ENCODE measurements around the gene XPA.
"Not testable (repeated sequence)": the region's sequence is repeated elsewhere in the genome, so short reads cannot be mapped to it uniquely, and the experiment has no call there.

The XPA gene

DNA sequence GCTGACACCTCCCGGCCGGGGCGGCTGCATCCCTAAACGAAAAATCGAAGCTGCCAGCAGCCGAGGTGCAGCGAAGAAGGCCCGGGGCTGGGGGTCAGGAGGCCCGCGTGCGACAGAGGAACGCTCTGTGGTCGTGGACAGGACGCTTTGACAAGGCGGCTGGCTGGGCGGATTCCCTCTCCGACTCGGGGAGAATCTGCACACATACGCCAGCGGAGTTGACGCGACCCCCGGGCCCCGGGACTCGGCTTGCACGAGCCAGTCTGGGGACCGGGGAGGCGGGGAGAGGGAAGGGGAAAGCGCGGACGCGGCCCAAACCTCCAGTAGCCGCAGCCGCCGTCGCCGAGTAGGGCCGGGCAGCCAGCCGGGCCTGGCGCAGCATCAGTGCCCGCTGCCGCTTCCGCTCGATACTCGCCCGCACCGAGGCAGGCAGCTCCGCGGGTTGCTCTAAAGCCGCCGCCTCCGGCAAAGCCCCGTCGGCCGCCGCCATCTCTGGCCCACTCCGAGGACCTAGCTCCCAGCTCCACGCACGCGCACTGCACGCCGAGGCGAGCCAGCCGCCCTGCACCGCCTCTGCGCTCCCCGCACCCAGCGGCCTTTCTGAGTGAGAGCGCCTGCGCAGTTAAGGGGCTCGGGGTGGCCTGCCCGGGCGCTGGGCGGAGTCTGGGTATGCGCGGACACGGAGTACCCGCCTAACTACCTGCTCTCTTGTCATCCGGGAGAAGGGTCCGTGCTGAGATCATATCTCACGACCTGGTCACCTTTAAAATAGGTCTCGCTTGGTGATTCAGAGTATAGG is at the start of gene XPA:
TSS of gene XPA (minus strand) at position 538 of the 799 bp plus-strand sequence. CDS start at position 490, 48 bp downstream.
- peak; percentile 97 for DNase-seq (ENCODE audit: low spot score)

DNA sequence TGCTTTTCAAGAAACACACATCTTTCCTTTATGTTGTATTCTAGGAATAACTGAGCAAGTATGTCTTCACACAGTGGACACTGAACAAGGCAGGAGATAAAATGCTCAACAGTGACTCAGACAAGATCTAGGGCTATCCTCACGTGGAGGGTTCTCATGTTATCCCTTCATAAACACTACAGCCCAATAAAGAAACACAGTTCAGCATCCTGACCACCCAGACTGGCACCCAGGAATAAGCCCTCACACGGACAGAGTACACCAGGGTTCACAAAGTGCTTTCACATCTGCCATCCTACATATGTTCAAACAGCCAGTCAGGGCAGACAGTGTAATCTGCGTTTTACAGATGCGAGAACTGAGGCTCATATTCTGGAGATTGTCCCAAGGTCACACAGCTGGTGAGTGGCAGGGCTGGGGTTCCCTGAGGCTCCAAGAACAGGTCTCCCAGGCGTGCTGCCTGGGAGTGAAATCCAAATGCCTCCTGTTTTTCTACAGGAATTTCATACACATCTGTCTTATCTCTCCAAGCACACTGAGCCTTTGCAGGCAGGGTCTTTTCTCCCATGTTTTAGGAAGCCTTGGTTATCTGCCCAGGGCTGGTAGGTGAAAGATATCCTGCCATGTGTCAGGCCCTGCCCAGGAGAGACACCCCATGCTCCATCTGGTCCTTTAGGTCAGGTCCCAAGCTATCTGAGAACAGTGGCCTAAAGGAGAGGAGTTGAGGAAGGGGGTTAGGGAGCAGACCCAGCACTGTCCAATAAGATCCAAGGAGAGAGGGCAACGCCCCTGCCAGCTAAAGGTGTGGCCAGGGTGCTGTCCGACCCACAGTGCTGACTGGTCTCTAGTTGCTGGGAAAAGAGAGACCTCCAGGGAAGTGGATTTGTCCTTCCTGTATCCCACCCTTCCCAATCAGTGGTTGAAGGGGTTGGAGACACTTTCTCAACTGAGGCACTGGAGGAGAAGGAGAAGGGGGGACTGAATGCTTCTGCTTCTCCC is 47.9 kb upstream of the XPA start:
- no peak for DNase-seq (ENCODE audit: low spot score)

DNA sequence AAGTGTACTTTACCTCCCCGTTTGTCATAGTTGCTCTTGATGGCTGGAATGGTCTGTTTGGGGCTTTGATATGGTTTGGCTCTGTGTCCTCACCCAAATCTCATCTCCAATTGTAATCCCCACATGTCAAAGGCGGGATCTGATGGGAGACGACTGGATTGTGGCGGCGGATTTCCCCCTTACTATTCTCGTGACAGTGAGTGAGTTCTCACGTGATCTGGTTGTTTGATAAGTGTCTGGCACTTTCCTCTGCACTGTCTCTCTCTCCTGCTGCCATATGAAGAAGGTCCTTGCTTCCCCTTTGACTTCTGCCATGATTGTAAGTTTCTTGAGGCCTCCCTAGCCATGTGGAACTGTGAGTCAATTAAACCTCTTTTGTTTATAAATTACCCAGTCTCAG is 46.9 kb upstream of the XPA start:
- not testable (repeated sequence) for DNase-seq (ENCODE audit: low spot score)

DNA sequence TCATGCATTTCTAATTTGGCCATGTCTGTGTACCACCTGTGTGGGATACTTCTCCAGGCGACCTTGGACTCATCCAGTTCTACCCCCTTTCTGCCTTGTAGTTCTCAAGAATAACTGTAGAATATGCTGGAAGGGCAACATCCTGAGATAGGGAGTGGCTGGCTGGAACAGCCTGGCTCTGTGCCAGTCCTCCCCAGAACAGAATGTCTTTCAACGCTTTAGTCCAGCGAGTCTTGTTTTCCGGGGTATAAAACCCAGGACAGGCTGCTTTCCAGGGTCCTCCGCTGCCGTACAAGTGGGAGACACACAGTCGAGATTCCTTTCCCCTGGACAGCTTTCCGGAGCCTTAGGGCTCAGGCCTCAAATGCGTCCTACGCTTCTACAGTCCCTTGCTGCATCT is 45.4 kb upstream of the XPA start:
- no peak for DNase-seq (ENCODE audit: low spot score)

DNA sequence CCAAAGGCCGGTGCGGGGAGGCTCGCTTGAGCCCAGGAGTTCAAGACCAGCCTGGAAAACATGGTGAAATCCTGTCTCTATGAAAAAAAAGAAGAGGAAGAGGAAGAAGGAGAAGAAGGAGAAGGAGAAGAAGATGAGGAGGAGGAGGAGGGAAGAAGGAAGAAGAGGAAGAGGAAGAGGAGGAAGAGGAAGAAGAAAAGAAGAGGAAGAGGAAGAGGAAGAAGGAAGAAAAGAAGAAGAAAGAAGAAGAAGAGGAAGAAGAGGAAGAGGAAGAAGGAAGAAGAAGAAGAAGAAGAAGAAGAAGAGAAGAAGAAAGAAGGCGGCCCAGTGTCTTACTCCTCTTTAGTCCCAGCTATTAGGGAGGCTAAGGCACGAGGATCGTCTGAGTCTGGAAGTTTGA is 44.8 kb upstream of the XPA start:
- DNase-seq (ENCODE audit: low spot score): no peak

DNA sequence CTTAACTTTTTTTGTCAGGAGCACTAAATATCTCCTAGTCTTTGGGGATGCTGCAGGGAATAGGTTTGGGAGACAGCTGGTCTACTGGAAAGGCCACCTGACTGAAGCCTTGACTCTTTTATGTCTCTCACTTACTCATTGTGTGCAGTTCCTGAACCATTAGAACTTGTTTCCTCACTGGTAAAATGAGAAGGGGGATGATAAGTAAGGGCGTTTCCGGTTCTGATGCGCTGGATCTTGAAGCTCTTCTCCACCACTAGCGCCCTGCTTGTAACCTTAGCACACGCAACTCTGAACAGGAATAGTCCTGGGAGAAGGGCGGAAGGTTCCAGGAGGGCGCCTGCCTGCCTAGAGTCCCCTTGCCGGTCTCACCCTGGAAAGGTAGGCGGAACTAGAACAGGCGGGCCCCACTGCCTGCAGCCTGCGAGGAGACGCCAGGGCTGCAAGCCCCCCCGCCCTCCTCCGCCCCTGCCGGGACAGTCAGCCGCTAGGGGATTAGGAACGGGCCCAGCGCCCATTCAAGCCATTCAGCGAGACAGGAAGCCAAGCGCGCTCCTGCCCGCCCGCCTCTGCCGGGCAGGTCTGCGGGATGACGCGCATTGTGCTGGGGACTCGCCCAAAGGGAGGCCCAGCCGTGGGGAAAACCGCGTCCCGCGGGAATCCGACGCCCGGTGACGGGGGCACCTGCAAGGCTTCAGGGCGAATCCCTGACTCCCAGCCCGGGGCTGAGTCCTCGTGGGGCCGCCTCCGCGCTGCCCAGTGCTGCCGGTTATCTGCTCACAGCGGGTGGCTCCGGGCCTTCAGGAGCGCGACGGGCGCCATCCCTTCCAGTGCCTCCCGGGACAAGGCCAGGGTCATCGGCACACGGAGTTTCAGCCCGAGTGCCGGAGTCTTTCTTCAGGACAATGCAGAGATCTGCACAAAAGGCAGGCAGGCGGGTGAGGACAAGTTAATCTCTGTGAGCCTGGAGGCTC is 44.0 kb upstream of the XPA start:
- no peak for DNase-seq (ENCODE audit: low spot score)

DNA sequence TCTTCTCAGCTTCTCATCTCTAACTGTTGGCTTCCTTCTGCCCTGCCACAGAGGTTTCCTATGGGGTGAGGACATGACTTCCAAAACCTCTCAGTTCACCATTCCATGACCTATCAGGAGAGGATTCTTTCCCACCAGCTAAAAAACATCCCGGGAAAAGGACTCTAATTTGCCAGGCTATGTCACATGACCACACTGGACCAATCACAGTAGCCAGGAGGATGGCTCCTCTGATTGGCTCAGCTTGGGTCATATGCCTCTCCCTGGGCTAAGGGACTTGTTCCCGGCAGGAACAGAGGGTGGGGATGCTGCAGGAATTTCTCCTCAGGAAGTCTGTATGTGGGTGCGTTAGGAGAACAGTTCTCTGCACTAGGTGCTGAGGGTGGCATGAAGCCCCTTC is 40.3 kb upstream of the XPA start:
- DNase-seq (ENCODE audit: low spot score): no peak

DNA sequence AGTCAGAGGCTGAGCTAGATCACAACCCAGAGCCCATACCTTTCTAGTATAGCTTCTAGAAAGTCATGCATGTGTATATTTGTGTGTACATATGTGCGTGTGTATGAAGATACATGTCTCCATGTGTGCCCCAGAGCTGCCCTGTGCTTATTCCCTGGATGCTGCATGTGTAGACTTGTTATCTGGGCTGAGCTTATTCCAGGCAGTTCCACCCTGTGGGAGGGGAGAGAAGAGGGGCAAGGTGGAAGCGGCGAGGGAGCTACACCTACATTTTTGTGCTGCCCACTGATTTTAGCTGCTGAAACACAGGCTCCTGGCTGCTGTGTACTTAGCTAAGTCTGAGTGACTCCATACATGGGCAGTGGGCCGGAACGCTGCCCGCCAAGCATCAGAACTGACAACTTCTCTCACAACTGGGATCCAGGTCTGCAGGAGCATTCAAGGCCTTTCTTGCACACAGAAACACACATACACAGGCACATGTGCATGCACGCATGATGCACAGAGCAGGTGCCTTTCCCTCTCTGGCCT is 38.0 kb upstream of the XPA start:
- DNase-seq (ENCODE audit: low spot score): no peak

DNA sequence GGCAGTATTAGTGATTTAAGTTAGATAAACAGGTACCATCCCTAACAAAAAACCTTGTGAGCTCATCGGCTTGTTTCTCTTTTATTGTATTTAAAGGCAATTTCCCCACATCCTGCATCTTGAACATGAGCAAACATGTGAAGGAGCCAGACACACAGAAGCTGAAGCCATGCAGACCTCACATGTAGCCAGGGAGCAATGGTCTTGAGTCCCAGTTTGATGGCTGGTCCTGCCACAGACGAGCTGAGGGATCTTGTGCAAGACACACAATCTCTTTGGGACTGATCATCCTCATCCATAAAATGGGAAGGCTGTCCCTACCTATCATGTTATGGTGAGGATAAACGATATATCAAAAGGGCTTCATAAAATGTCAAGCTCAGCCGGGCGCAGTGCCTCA is 29.6 kb upstream of the XPA start:
- no peak for DNase-seq (ENCODE audit: low spot score)

DNA sequence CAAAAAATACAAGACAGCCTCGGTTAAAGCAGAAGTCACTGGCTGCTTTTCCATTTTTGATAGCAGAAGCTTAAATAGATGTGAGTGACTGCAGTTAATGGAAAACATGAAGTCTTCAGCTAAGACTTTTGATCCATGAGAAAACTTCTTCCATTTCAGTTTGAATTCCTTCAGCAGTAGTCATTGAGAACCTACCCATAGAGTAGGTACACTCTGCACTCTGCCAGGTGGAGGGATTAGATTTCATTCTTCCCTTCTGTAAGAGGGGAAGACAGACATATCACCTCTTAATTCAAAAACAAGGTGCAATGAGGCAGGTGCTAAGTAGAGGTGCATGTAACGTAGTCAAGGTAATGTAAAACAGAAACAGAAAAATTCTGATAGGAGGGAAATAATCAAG is 26.7 kb upstream of the XPA start:
- no peak for DNase-seq (ENCODE audit: low spot score)

DNA sequence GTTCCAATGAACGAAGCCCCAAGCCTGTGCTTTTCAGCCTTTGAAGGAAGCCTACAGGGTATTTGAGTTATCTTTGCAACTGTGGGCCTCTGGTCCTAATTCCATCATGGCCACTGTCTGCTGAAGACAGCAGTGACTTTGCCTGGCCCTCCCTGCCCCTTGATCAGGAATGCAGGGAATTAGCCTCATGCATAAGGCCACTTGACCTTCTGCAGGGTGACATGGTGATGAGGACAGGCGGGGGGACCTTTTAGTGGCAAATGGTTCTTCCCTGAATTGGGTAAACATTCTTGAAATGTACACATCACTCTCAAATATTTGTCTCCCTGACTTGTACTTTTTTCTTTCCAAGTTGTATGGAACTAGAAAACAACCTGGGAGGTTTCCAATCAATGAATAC is 25.2 kb upstream of the XPA start:
- DNase-seq (ENCODE audit: low spot score): no peak

DNA sequence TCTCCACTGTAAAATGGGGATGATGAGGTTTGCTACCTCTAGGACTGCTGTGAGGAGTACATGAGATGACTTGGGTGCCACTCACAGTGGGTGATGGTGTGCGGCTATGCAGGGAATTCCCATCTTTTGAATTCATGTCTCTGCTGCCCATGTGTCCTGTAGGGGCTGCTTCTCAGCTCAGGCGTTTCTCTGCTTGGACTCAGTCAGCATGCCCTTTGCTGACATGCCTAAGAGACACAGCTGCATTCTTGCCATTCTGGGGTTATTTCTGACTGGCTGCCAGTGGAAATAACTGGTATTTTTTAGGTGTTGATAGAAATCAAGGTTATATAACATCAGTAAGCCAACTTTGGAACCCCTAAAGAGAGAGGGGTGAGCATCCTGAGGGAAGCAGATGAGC is 24.3 kb upstream of the XPA start:
- no peak for DNase-seq (ENCODE audit: low spot score)

DNA sequence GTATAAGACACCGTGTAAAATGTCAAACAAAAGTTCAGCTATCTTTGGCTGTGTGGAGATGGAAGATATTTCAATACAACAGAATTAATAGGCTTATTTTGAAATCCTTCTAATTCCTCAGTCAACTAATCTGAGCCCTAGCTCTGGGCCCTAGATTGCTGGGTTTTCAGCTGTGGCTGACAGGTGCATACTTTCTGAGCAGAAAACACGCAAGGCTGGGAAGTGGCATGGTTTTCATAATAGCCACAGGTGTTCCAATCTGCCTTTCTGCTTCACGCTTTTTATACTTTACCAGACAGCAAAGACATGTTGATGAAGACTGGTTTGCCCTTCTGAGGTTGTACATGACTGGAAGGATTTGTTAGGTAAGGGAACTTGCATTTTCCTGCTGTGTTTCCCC is 20.7 kb upstream of the XPA start:
- no peak for DNase-seq (ENCODE audit: low spot score)

DNA sequence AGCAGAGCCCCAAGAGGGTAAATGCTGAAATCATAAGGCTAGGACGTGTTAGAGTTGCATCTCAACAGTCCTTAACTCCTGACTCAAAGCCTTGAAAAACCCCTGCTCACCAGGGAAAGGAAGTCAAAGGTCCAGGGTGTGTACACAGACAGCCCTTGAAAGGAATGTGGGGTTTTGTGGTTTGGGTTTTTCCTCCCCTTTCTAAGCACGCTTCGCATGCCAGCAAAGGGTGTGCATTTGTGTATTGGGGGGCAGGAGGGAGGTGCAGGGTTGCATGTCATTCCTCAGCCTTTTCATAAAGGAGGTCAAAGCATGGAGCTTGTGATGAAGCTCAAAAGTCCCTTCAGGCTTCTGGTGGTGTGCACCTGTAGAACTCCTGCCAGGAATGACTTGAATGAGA is 17.3 kb upstream of the XPA start:
- peak; percentile 10 for DNase-seq (ENCODE audit: low spot score)

DNA sequence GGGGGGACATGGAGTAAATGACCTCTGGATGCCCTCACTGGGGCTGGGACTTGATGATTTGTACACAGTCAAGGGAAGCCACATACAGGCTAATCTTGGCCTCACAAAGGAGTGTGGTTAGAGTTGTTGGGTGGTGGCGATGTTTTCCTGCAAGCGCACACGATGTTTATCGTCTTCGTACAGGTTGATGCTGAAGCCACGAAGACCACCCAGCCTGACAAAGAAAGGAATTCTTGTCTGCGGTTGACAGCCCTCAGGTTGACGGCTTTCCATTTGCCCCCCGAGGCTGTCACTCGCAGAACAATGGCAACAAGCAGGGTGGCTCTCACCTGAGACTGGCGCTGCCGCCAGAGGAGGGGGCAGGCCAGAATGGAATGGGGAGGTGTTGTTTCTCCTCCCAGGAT is 14.1 kb upstream of the XPA start:
- no peak for DNase-seq (ENCODE audit: low spot score)

DNA sequence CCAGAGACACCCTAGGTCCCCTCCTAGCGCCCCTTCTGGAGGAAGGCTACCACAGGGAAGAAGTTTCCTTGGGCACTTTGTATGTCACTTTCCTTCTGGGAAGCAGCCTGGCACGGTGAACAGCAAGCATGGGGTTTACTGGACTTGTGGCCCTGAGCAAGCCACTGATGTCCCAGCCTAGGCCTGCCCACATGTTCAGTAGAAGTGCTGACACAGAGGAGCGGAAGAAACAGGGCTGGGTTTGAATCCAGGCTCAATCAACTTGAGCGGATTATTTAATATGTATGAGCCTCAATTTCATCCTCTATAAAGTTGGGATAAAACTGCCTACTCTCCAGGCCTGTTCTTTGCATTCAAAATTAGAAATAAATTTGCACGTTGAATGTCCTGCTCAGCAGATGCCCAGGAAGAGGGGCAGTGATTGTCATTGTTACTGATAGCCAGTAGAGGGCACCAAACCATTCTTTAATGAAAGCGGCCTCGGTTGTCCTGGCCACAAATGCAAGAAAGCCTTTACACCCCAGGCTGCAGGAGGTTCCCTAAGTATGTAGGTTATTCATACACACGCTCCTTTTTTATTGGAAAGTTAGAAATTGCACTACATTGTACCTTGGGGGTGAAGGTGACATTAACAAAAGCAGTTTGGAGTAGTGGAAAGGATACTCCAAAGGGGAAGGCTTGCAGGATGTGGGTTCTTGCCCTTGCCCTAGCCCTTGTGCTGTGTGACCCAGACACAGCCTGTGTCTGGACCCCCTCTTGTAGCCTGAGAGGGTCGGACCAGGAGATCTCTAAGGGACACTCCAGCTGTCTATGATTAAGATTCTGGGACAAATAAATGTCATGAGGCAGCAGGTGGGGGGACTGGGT is 13.4 kb upstream of the XPA start:
- peak; percentile 70 for DNase-seq (ENCODE audit: low spot score)

DNA sequence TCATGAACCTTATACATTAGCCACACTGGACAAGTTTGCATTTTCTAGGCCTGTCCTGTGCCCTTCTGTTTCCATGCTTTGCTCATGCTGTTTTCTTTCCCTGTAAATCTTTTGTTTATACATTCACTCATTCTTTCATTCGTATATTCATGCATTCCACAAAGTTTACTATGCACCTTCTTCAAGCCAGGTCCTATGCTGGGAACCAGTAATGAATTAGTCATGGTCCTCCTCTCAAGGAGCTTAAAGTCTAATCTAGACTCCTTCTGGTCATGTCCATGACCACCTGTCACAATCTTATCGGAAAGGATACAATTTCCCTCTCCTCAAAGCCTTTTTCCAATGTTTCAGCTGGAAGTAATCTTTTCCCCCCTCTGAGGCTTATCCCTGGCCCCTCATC is 9.1 kb upstream of the XPA start:
- no peak for DNase-seq (ENCODE audit: low spot score)

DNA sequence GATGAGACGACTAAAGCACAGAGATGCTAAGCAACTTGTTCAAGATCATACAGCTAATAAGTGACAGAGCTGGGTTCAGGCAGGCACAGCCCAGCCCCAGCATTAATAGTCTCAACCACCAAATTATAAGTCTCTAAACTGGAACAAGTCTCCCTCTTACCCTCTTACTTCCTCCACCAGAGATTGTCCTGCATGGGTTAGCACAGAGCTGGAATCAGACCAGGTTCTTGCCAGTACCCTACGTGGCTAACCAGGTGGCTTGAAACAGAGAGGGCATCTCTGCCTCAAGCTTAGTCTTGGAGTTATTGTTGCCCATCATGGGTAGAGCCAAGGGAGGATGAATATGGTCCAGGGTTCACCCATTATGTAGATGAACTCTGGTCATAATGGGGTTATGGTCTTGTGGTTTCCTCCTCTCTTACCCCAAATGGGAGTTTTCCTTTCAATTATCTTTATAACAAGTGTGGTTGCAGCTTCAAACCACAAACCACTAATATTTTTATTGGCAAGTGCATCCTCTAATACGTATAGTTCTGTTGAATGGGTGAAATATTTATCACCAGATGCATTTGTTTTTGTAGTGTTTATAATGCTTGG is 8.3 kb upstream of the XPA start:
- no peak for DNase-seq (ENCODE audit: low spot score)

DNA sequence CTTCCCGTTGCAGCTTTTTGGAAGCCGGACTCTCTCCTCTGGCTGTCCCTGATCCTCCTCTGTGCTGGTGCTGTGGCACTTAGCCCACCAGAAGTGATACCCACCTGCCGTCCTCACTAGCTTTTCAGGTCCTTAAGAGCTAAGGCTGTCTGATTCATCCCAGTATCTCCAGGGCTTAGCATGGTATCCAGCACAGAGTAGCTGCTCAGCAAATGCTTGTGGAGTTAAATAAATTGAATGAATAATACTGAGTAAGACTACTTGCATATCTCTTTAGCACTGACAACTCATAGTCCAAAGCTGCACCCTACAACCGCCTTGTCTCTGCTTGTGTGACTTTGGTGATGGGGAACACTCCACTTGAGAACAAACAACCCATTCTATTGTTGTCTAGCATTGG is 7.7 kb upstream of the XPA start:
- DNase-seq (ENCODE audit: low spot score): no peak

DNA sequence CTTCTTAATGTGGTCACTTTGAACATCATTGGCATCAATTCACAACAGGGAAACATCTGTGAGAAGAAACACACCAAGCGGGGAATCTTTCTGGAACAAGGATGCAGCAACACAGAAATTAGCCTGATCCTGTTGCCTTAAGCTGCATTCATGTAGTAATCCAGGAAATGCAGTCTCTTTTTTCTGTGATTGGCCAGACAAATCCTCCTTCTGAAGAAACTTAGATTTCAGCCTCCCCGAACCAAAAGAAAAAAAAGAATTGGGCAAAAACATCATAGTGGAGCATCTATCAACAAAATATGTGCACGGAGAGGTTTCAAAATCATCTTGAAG is 7.2 kb upstream of the XPA start:
- no peak for DNase-seq (ENCODE audit: low spot score)

Data from CD4-positive, alpha-beta T cell treated with Interleukin-15 for 4 hours (primary cell).